Tibial nerve (tissue), 4 donors: ENCODE results near the gene BAMBI.
"Not testable (repeated sequence)": the region's sequence is repeated elsewhere in the genome, so short reads cannot be mapped to it uniquely, and the experiment has no call there.

Source experiments
- CTCF ChIP-seq, 5 experiments: fragments of 200-600 bp in 3 of 5; fragments of 450-650 bp in 2 of 5; sonication (generic) in 3 of 5; IDR thresholded peaks; one replicate each; pipeline ENCODE4 v1.5.1; 2016 to 2019; ENCODE audit warnings: antibody characterized with exemption in 5 of 5, mild to moderate bottlenecking in 3 of 5, moderate library complexity in 2 of 5
- EP300 ChIP-seq, 2 donors: sonication (generic); formaldehyde crosslinking; IDR thresholded peaks; one replicate each; pipeline ENCODE4 v1.6.1; 2017; ENCODE audit warnings: antibody characterized with exemption in 2 of 2, mild to moderate bottlenecking in 1 of 2
- POLR2A ChIP-seq, 2 donors: fragments of 450-650 bp; IDR thresholded peaks; one replicate each; pipeline ENCODE4 v1.6.1; 2017; ENCODE audit warnings: antibody characterized with exemption in 2 of 2, mild to moderate bottlenecking in 2 of 2, moderate library complexity in 2 of 2

- not testable (repeated sequence) for TF ChIP-seq POLR2A, CTCF, EP300 (IDR thresholded peaks at IDR 0.05)
Observed at GRCh38 chr10:28658824-28659223, 18.5 kb upstream of the BAMBI start.
